IMR-90 (cell line): ENCODE measurements around the gene ARX. TPM values are rescaled to one million over a fixed set of nuclear protein-coding genes. Genes with fewer than 3 reads are reported as not detected.

Experiments
- ATAC-seq: fragments of 200-7000 bp; cut with Tn5 transposase; 2 replicates; pipeline ENCODE4 v1.9.1; 2020; ENCODE audit warnings: low read depth, mild to moderate bottlenecking, moderate library complexity
- BruUV-seq: library from RNA; stranded (reverse); fragments of 400-500 nt; replicated peaks from 2 replicates; lab custom pipeline; 2021; lab: Mats Ljungman, UMichigan
- CTCF ChIA-PET: fragments of 300-600 bp; formaldehyde crosslinking; extraction: SDS; loops from one replicate; lab custom pipeline; 2021; ENCODE audit warnings: antibody characterized with exemption; lab: Yijun Ruan, JAX
- POLR2A ChIA-PET: fragments of 300-600 bp; sonication (Branson Sonifier 250); formaldehyde crosslinking; loops from one replicate; lab custom pipeline; 2022; ENCODE audit warnings: antibody characterized with exemption; ENCODE audit not compliant: unreplicated experiment; lab: Charles Lee
- DNase-seq: peaks from one replicate; pipeline ENCODE4 v3.0.0; 2013
- H2AFZ ChIP-seq: replicated peaks from 2 replicates; pipeline ENCODE3; 2013; ENCODE audit warnings: low read length, mild to moderate bottlenecking; ENCODE audit not compliant: poor library complexity
- H2AK5ac ChIP-seq: 2 replicates; pipeline ENCODE4 v1.6.1; 2013; ENCODE audit warnings: low read depth, low read length, inconsistent platforms
- H2AK9ac ChIP-seq: replicated peaks from 2 replicates; pipeline ENCODE3; 2013; ENCODE audit warnings: mild to moderate bottlenecking, low read depth, low read length, moderate library complexity; ENCODE audit not compliant: poor library complexity
- H2BK120ac ChIP-seq: 2 replicates; pipeline ENCODE4 v1.6.1; 2013; ENCODE audit warnings: low read depth, low read length, inconsistent platforms
- H2BK15ac ChIP-seq: 3 replicates; pipeline ENCODE4 v1.6.1; 2013; ENCODE audit warnings: low read depth, low read length, inconsistent platforms
- H2BK20ac ChIP-seq: 2 replicates; pipeline ENCODE4 v1.6.1; 2013; ENCODE audit warnings: low read depth, mild to moderate bottlenecking, inconsistent platforms, low read length, moderate library complexity
- H2BK5ac ChIP-seq: 2 replicates; pipeline ENCODE4 v1.6.1; 2013; ENCODE audit warnings: mild to moderate bottlenecking, low read depth, low read length, inconsistent platforms; ENCODE audit not compliant: poor library complexity, severe bottlenecking
- H3K14ac ChIP-seq: replicated peaks from 2 replicates; pipeline ENCODE4 v1.6.1; 2013; ENCODE audit warnings: low read depth, low read length, inconsistent platforms
- H3K18ac ChIP-seq: 2 replicates; pipeline ENCODE4 v1.6.1; 2013; ENCODE audit warnings: low read depth, low read length, control low read depth
- H3K23ac ChIP-seq: 2 replicates; pipeline ENCODE4 v1.6.1; 2013; ENCODE audit warnings: low read depth, low read length, inconsistent platforms
- H3K27ac ChIP-seq: 2 replicates; pipeline ENCODE4 v1.5.1; 2013; ENCODE audit warnings: mild to moderate bottlenecking, control low read depth, low read length; ENCODE audit not compliant: insufficient read depth
- H3K27me3 ChIP-seq: 2 replicates; pipeline ENCODE4 v1.6.1; 2013; ENCODE audit warnings: low read length; ENCODE audit not compliant: control insufficient read depth, insufficient read depth
- H3K36me3 ChIP-seq: 2 replicates; pipeline ENCODE4 v1.6.1; 2013; ENCODE audit warnings: low read length, mixed read lengths; ENCODE audit not compliant: control insufficient read depth, insufficient read depth
- H3K4ac ChIP-seq: 2 replicates; pipeline ENCODE4 v1.6.1; 2013; ENCODE audit warnings: low read depth, low read length, inconsistent platforms
- H3K4me1 ChIP-seq: 2 replicates; pipeline ENCODE4 v1.6.1; 2013; ENCODE audit warnings: low read length, mixed read lengths; ENCODE audit not compliant: control insufficient read depth, insufficient read depth
- H3K4me2 ChIP-seq: 2 replicates; pipeline ENCODE4 v1.6.1; 2013; ENCODE audit warnings: low read depth, mild to moderate bottlenecking, control low read depth, low read length, moderate library complexity
- H3K4me3 ChIP-seq: 2 replicates; pipeline ENCODE4 v1.5.1; 2013; ENCODE audit warnings: low read depth, mild to moderate bottlenecking, control low read depth, low read length, moderate library complexity; ENCODE audit not compliant: insufficient read depth
- H3K56ac ChIP-seq: 2 replicates; pipeline ENCODE4 v1.6.1; 2013; ENCODE audit warnings: low read length, inconsistent platforms; ENCODE audit not compliant: insufficient read depth; ENCODE audit errors: extremely low read depth
- H3K79me1 ChIP-seq, 2 experiments: 2 replicates each; pipeline ENCODE4 v1.6.1; 2013; ENCODE audit warnings: low read length in 2 of 2, inconsistent platforms in 1 of 2, low read depth in 1 of 2
- H3K9ac ChIP-seq: 2 replicates; pipeline ENCODE4 v1.6.1; 2013; ENCODE audit warnings: low read depth, low read length, control low read depth
- H3K9me1 ChIP-seq: 2 replicates; pipeline ENCODE4 v1.6.1; 2013; ENCODE audit warnings: low read length, inconsistent platforms; ENCODE audit not compliant: insufficient read depth
- H3K9me3 ChIP-seq: 2 replicates; pipeline ENCODE4 v1.6.1; 2013; ENCODE audit warnings: low read length; ENCODE audit not compliant: control insufficient read depth, insufficient read depth
- H4K20me1 ChIP-seq: 2 replicates; pipeline ENCODE4 v1.6.1; 2013; ENCODE audit warnings: low read length, inconsistent platforms; ENCODE audit not compliant: insufficient read depth
- H4K5ac ChIP-seq: 2 replicates; pipeline ENCODE4 v1.6.1; 2013; ENCODE audit warnings: mild to moderate bottlenecking, low read depth, low read length, control low read depth
- H4K8ac ChIP-seq, 2 experiments: 2 replicates each; pipeline ENCODE4 v1.6.1; 2013; ENCODE audit warnings: low read depth in 2 of 2, low read length in 2 of 2, control low read depth in 1 of 2, inconsistent platforms in 1 of 2
- H4K91ac ChIP-seq: 2 replicates; pipeline ENCODE4 v1.6.1; 2013; ENCODE audit warnings: low read depth, low read length, inconsistent platforms; ENCODE audit not compliant: insufficient read depth
- BHLHE40 ChIP-seq: fragments of 150-350 bp; IDR thresholded peaks from 2 replicates; pipeline ENCODE4 v1.6.1; 2016; ENCODE audit warnings: mild to moderate bottlenecking, low read depth, low read length
- CEBPB ChIP-seq: IDR thresholded peaks from 2 replicates; pipeline ENCODE4 v1.6.1; 2012; ENCODE audit warnings: low read depth, low read length, improper control_type of control experiment
- CHD1 ChIP-seq: IDR thresholded peaks from 2 replicates; pipeline ENCODE4 v1.6.1; 2012; ENCODE audit warnings: low read depth, low read length, improper control_type of control experiment
- FOS ChIP-seq: fragments of 150-350 bp; IDR thresholded peaks from 2 replicates; pipeline ENCODE4 v1.6.1; 2016; ENCODE audit warnings: low read depth, low read length
- MAFK ChIP-seq: IDR thresholded peaks from 2 replicates; pipeline ENCODE4 v1.6.1; 2012; ENCODE audit warnings: low read depth, low read length, improper control_type of control experiment
- MAZ ChIP-seq: IDR thresholded peaks from 2 replicates; pipeline ENCODE4 v1.6.1; 2012; ENCODE audit warnings: low read depth, mild to moderate bottlenecking, low read length, improper control_type of control experiment, moderate library complexity, borderline replicate concordance
- MXI1 ChIP-seq: IDR thresholded peaks from 2 replicates; pipeline ENCODE4 v1.6.1; 2012; ENCODE audit warnings: low read depth, mild to moderate bottlenecking, low read length, moderate library complexity, borderline replicate concordance
- NFE2L2 ChIP-seq: fragments of 150-350 bp; IDR thresholded peaks from 2 replicates; pipeline ENCODE4 v1.6.1; 2016; ENCODE audit warnings: low read depth, mild to moderate bottlenecking, low read length
- POLR2A ChIP-seq: IDR thresholded peaks from 2 replicates; pipeline ENCODE4 v1.6.1; 2012; ENCODE audit warnings: mild to moderate bottlenecking, low read depth, low read length
- RAD21 ChIP-seq: IDR thresholded peaks from 2 replicates; pipeline ENCODE4 v1.6.1; 2012; ENCODE audit warnings: low read length, improper control_type of control experiment
- RCOR1 ChIP-seq: IDR thresholded peaks from 2 replicates; pipeline ENCODE4 v1.6.1; 2012; ENCODE audit warnings: mild to moderate bottlenecking, low read length, improper control_type of control experiment; ENCODE audit not compliant: insufficient replicate concordance
- RFX5 ChIP-seq: IDR thresholded peaks from 2 replicates; pipeline ENCODE4 v1.8.0; 2012; ENCODE audit warnings: low read depth, mild to moderate bottlenecking, low read length, moderate library complexity
- SMC3 ChIP-seq: fragments of 150-350 bp; IDR thresholded peaks from 2 replicates; pipeline ENCODE4 v1.6.1; 2016; ENCODE audit warnings: low read depth, mild to moderate bottlenecking, antibody characterized with exemption, low read length, moderate library complexity
- WGBS, 2 experiments: methylation state at CpG; one replicate each; pipeline versions ENCODE4 v1.1.5 to v1.1.7; 2013; ENCODE audit warnings: missing lambda C conversion rate in 2 of 2; ENCODE audit not compliant: insufficient read length in 1 of 2; ENCODE audit errors: extremely low coverage in 2 of 2; 5-methylcytosine and 5-hydroxymethylcytosine counted together
- dilution Hi-C: fragments of 300-500 bp; cut with HindIII; formaldehyde crosslinking; loops from one replicate; pipeline ENCODE4 v1.14.3; 2018; ENCODE audit warnings: low sequenced_read_pairs; ENCODE audit not compliant: unreplicated experiment
- in situ Hi-C: fragments of 300-500 bp; cut with MboI; formaldehyde crosslinking; loops from 3 replicates; pipeline ENCODE4 v1.14.3; 2019; ENCODE audit warnings: low sequenced_read_pairs, inconsistent platforms, mixed read lengths
- intact Hi-C: fragments of 100-400 bp; cut with micrococcal nuclease; formaldehyde crosslinking; loops from 2 replicates; pipeline ENCODE4 v1.10.0; 2022
- polyA plus RNA-seq, 3 experiments: library from polyadenylated mRNA; depleted of rRNA; stranded (reverse); fragments of >200 nt; gene quantifications; 2 replicates each; pipeline ENCODE4 v1.2.3, GENCODE V29; 2012; ENCODE audit warnings: low replicate concordance in 1 of 3
- total RNA-seq: library from RNA; depleted of rRNA; stranded (reverse); fragments of >200 nt; gene quantifications from 2 replicates; pipeline ENCODE4 v1.2.3, GENCODE V29; 2012
- TF ChIP-seq, protein P1 (sequence below): fragments of 150-350 bp; IDR thresholded peaks from 2 replicates; pipeline ENCODE4 v1.6.1; 2016; ENCODE audit warnings: low read depth, mild to moderate bottlenecking, low read length, moderate library complexity, borderline replicate concordance
- TF ChIP-seq, protein P2 (sequence below): fragments of 150-350 bp; IDR thresholded peaks from 2 replicates; pipeline ENCODE4 v1.6.1; 2017; ENCODE audit warnings: mild to moderate bottlenecking, antibody characterized with exemption, low read length, low read depth
- TF ChIP-seq, protein P3 (sequence below): conservative IDR thresholded peaks from 2 replicates; pipeline ENCODE4 v1.5.1; 2012; ENCODE audit warnings: mild to moderate bottlenecking, low read depth, low read length, improper control_type of control experiment

ARX gene
- total and polyA plus RNA-seq, 2 of the 4 experiments (the other 2 are of a cell fraction) = not detected

DNA sequence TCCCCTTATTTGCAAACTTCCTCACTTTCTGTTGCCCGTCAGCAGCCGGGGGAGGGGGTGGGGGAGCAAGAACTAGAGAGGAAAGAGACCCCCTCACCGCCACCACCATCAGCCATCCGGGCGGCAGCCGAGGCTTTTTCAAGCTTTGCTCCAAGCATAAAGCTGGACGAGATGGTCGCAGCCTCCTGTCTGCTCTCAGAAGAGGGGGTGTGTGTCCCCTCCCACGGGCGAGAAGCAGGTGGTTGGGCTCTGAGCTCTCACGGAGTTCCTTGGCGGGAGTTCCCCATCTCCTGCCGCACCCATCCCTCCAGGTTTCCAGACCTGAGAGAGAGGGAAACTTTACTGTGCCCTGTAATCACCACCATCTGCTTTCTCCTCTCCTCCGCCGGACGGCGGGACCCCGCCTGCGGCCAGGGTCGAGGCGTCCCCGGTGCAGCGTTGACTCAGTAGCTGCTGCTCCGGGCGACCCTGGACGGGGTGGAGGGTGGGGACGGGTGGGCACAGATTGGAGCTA, 4.7 kb upstream of the ARX start:
- Histone ChIP-seq H3K9me1 (no peaks in the 10 kb centered on the region), H3K4me3 (no peak overlapping the region), H3K4ac (no peak overlapping the region), H4K8ac (no peak overlapping the region), H2BK5ac (no peak overlapping the region), H2BK120ac (no peak overlapping the region), H3K23ac (no peak overlapping the region), H3K36me3 (no peaks in the 10 kb centered on the region), H4K91ac (no peak overlapping the region), H2BK20ac (no peak overlapping the region), H2BK15ac (no peak overlapping the region), H2AK5ac (no peak overlapping the region), H3K4me1 (no peaks in the 10 kb centered on the region; the same call in 1 of the 2 replicates), H3K14ac (no peak overlapping the region), H2AFZ (no peak overlapping the region), H3K56ac (no peak overlapping the region), H3K4me2 (no peak overlapping the region), H3K9ac (no peak overlapping the region), H4K20me1 (no peaks in the 10 kb centered on the region), H3K27me3 (peaks cover 82% of the 10 kb centered on the region), H2AK9ac (no peak overlapping the region), H4K5ac (no peak overlapping the region), H3K27ac (no peak overlapping the region), H3K79me1 (no peaks in the 10 kb centered on the region), H3K9me3 (peaks cover 10% of the 10 kb centered on the region; the same call in 1 of the 2 replicates), H3K18ac (no peak overlapping the region)
- WGBS, 2 experiments = no CpG with 5 or more reads among the region's 27 CpGs
- dilution Hi-C loops (no loop called here), intact Hi-C loops (loop anchor here (10.0 kb wide), 1 partner anchor 266 kb away; no protein-coding TSS in a partner anchor), in situ Hi-C loops (no loop called here)
- BruUV-seq = no TSS peak
- CTCF ChIA-PET = interaction anchor here (1.0 to 1.6 kb wide), 3 partner anchors 12 to 222 kb away, joined by 3 to 4 read pairs (median 3); no protein-coding TSS in a partner anchor
- TF ChIP-seq CHD1 (no peak), RAD21 (no peak), RCOR1 (no peak), NFE2L2 (no peak), CEBPB (no peak), MAFK (no peak), RFX5 (no peak), POLR2A (no peak), BHLHE40 (no peak), FOS (no peak), SMC3 (no peak), MAZ (no peak), MXI1 (no peak)
- TF ChIP-seq, protein P1, sequence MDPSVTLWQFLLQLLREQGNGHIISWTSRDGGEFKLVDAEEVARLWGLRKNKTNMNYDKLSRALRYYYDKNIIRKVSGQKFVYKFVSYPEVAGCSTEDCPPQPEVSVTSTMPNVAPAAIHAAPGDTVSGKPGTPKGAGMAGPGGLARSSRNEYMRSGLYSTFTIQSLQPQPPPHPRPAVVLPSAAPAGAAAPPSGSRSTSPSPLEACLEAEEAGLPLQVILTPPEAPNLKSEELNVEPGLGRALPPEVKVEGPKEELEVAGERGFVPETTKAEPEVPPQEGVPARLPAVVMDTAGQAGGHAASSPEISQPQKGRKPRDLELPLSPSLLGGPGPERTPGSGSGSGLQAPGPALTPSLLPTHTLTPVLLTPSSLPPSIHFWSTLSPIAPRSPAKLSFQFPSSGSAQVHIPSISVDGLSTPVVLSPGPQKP = no peak
- TF ChIP-seq, protein P2, sequence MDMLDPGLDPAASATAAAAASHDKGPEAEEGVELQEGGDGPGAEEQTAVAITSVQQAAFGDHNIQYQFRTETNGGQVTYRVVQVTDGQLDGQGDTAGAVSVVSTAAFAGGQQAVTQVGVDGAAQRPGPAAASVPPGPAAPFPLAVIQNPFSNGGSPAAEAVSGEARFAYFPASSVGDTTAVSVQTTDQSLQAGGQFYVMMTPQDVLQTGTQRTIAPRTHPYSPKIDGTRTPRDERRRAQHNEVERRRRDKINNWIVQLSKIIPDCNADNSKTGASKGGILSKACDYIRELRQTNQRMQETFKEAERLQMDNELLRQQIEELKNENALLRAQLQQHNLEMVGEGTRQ = no peak
- TF ChIP-seq, protein P3, sequence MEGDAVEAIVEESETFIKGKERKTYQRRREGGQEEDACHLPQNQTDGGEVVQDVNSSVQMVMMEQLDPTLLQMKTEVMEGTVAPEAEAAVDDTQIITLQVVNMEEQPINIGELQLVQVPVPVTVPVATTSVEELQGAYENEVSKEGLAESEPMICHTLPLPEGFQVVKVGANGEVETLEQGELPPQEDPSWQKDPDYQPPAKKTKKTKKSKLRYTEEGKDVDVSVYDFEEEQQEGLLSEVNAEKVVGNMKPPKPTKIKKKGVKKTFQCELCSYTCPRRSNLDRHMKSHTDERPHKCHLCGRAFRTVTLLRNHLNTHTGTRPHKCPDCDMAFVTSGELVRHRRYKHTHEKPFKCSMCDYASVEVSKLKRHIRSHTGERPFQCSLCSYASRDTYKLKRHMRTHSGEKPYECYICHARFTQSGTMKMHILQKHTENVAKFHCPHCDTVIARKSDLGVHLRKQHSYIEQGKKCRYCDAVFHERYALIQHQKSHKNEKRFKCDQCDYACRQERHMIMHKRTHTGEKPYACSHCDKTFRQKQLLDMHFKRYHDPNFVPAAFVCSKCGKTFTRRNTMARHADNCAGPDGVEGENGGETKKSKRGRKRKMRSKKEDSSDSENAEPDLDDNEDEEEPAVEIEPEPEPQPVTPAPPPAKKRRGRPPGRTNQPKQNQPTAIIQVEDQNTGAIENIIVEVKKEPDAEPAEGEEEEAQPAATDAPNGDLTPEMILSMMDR = no peak
- no peak for DNase-seq
- no peak for ATAC-seq
- POLR2A ChIA-PET = no interaction called here
